Upper lobe of left lung (tissue), 6 donors: ENCODE results near the gene FCSK. TPM values are rescaled to one million over a fixed set of nuclear protein-coding genes. Genes with fewer than 3 reads are reported as not detected.
A peak's percentile ranks its signal among the peaks of the same experiment; 100 is the strongest.

Source experiments
- ATAC-seq, 2 donors: fragments of 200-7000 bp; cut with Tn5 transposase; one replicate each; pipeline ENCODE4 v1.9.1; 2022; ENCODE audit warnings: mild to moderate bottlenecking in 2 of 2, moderate library complexity in 2 of 2; ENCODE audit not compliant: low FRiP score in 2 of 2
- DNase-seq, 2 donors: peaks; one replicate each; pipeline ENCODE4 v3.0.0-alpha.2; 2019 to 2020
- H3K27ac ChIP-seq, 4 donors: fragments of 200-600 bp; sonication (generic); one replicate each; pipeline ENCODE4 v1.5.1; 2016 to 2019
- H3K27me3 ChIP-seq, 4 donors: fragments of 200-600 bp; sonication (generic); one replicate each; pipeline ENCODE4 v1.5.1; 2017 to 2019
- H3K36me3 ChIP-seq, 4 donors: fragments of 200-600 bp; sonication (generic); one replicate each; pipeline ENCODE4 v1.5.1; 2016 to 2019
- H3K4me1 ChIP-seq, 4 donors: fragments of 200-600 bp; sonication (generic); one replicate each; pipeline ENCODE4 v1.5.1; 2018 to 2019
- H3K4me3 ChIP-seq, 4 donors: fragments of 200-600 bp; sonication (generic); one replicate each; pipeline ENCODE4 v1.5.1; 2017 to 2019; ENCODE audit warnings: mild to moderate bottlenecking in 2 of 4, moderate library complexity in 1 of 4
- H3K9me3 ChIP-seq, 4 donors: fragments of 200-600 bp; sonication (generic); one replicate each; pipeline ENCODE4 v1.5.1; 2018 to 2019
- CTCF ChIP-seq, 6 experiments: fragments of 450-650 bp in 4 of 6; fragments of 200-600 bp in 2 of 6; sonication (generic) in 2 of 6; IDR thresholded peaks; one replicate each; pipeline ENCODE4 v1.5.1; 2016 to 2019; ENCODE audit warnings: antibody characterized with exemption in 6 of 6
- EP300 ChIP-seq, 4 donors: sonication (generic); formaldehyde crosslinking; IDR thresholded peaks; one replicate each; pipeline ENCODE4 v1.5.1; 2017; ENCODE audit warnings: antibody characterized with exemption in 4 of 4, control low read depth in 2 of 4
- POLR2A ChIP-seq, 4 donors: fragments of 450-650 bp; IDR thresholded peaks; one replicate each; pipeline ENCODE4 v1.5.1; 2016 to 2017; ENCODE audit warnings: antibody characterized with exemption in 4 of 4, mild to moderate bottlenecking in 2 of 4
- POLR2AphosphoS5 ChIP-seq, 2 donors: sonication (generic); formaldehyde crosslinking; IDR thresholded peaks; one replicate each; pipeline ENCODE4 v1.5.1; 2017; ENCODE audit warnings: antibody characterized with exemption in 2 of 2
- WGBS, 2 donors: methylation state at CpG; one replicate each; pipeline ENCODE4 v1.1.5; 2017 to 2018; 5-methylcytosine and 5-hydroxymethylcytosine counted together
- total RNA-seq, 6 donors: library from RNA; depleted of rRNA in 4 of 6; stranded (reverse); fragments of >200 nt in 4 of 6; gene quantifications; one replicate each; pipeline versions ENCODE4 v1.1.0 to v1.2.1, GENCODE V29; 2016 to 2021
- donor health status: DM: no; HTN: no; CAD: no; lungs with moderate emphysema.
- donor health status: DM: no; HTN: yes; CAD: no; lungs with severe emphysema.

The FCSK gene
- total RNA-seq, 6 donors from 2014 or later: 16.0 to 51.3 (median 24.5) TPM

GRCh38 chr16:70467113-70467512, 12.7 kb downstream of the FCSK start:
- Histone ChIP-seq H3K36me3 (peaks cover 0 to 56% (median 26%) of the 10 kb centered on the region in 4 donors), H3K4me3 (no peak overlapping the region), H3K27me3 (no peaks in the 10 kb centered on the region), H3K27ac (no peak overlapping the region), H3K4me1 (no peaks in the 10 kb centered on the region), H3K9me3 (no peaks in the 10 kb centered on the region)
- no peak for ATAC-seq
- 80 to 92% methylated on average over 2 to 9 of the region's 11 CpGs for WGBS, 2 donors
- TF ChIP-seq POLR2AphosphoS5 (IDR thresholded peaks at IDR 0.05) (no peak), POLR2A (IDR thresholded peaks at IDR 0.05) (no peak), EP300 (IDR thresholded peaks at IDR 0.05) (no peak), CTCF (IDR thresholded peaks at IDR 0.05) (no peak)
- no peak for DNase-seq

GRCh38 chr16:70467608-70468007, 13.2 kb downstream of the FCSK start:
- no peak for ATAC-seq
- Histone ChIP-seq H3K36me3 (peaks cover 0 to 60% (median 28%) of the 10 kb centered on the region in 4 donors), H3K4me3 (no peak overlapping the region), H3K9me3 (no peaks in the 10 kb centered on the region), H3K27ac (no peak overlapping the region), H3K27me3 (no peaks in the 10 kb centered on the region), H3K4me1 (no peaks in the 10 kb centered on the region)
- no peak for DNase-seq
- WGBS, 2 donors: 94 to 97% methylated on average over 8 of the region's 8 CpGs
- TF ChIP-seq CTCF (IDR thresholded peaks at IDR 0.05) (no peak), POLR2A (IDR thresholded peaks at IDR 0.05) (no peak), EP300 (IDR thresholded peaks at IDR 0.05) (no peak), POLR2AphosphoS5 (IDR thresholded peaks at IDR 0.05) (no peak)

GRCh38 chr16:70468776-70469525, 14.6 kb downstream of the FCSK start:
- ATAC-seq: no peak
- H3K9me3 ChIP-seq: no peaks in the 10 kb centered on the region
- no peaks in the 10 kb centered on the region for H3K27me3 ChIP-seq
- 93 to 94% methylated on average over 9 to 16 of the region's 16 CpGs for WGBS, 2 donors
- no peak for TF ChIP-seq POLR2AphosphoS5 (IDR thresholded peaks at IDR 0.05)
- no peak for TF ChIP-seq EP300 (IDR thresholded peaks at IDR 0.05)
- TF ChIP-seq CTCF (IDR thresholded peaks at IDR 0.05): no peak
- no peak for TF ChIP-seq POLR2A (IDR thresholded peaks at IDR 0.05)
- H3K27ac ChIP-seq: no peak overlapping the region
- peaks cover 5 to 61% (median 29%) of the 10 kb centered on the region in 4 donors for H3K36me3 ChIP-seq
- peak in 1 of 2 donors; percentile 70 for DNase-seq
- H3K4me3 ChIP-seq: no peak overlapping the region
- H3K4me1 ChIP-seq: no peaks in the 10 kb centered on the region

- no peak overlapping the region for H3K27ac ChIP-seq
- no peaks in the 10 kb centered on the region for H3K27me3 ChIP-seq
- no peak for TF ChIP-seq EP300 (IDR thresholded peaks at IDR 0.05)
- no peak for TF ChIP-seq POLR2AphosphoS5 (IDR thresholded peaks at IDR 0.05)
- TF ChIP-seq CTCF (IDR thresholded peaks at IDR 0.05): no peak
- TF ChIP-seq POLR2A (IDR thresholded peaks at IDR 0.05): no peak
- no peaks in the 10 kb centered on the region for H3K4me1 ChIP-seq
- DNase-seq (no peak), ATAC-seq (peak in 1 of 2 donors; percentile 1)
- H3K9me3 ChIP-seq: no peaks in the 10 kb centered on the region
- H3K4me3 ChIP-seq: no peak overlapping the region
- 91 to 92% methylated on average over 6 to 10 of the region's 10 CpGs for WGBS, 2 donors
- H3K36me3 ChIP-seq: peaks cover 5 to 64% (median 32%) of the 10 kb centered on the region in 4 donors
Observed at GRCh38 chr16:70470141-70470926, 15.9 kb downstream of the FCSK start.
